Ascending aorta (tissue), 2 donors: ENCODE results near the gene CFAP20. TPM values are rescaled to one million over a fixed set of nuclear protein-coding genes. Genes with fewer than 3 reads are reported as not detected.
"Not testable (repeated sequence)": the region's sequence is repeated elsewhere in the genome, so short reads cannot be mapped to it uniquely, and the experiment has no call there.

Source experiments
- DNase-seq, 2 donors: peaks; one replicate each; pipeline ENCODE4 v3.0.0-alpha.2; 2019; ENCODE audit warnings: low spot score in 2 of 2
- H3K27ac ChIP-seq, 2 donors: fragments of 200-600 bp; sonication (generic); one replicate each; pipeline ENCODE4 v1.5.1; 2016 to 2017; ENCODE audit warnings: mild to moderate bottlenecking in 1 of 2
- H3K27me3 ChIP-seq: fragments of 200-600 bp; sonication (generic); one replicate; pipeline ENCODE4 v1.5.1; 2017
- H3K36me3 ChIP-seq, 2 donors: fragments of 200-600 bp; sonication (generic); one replicate each; pipeline ENCODE4 v1.5.1; 2016
- H3K4me1 ChIP-seq, 2 donors: fragments of 200-600 bp; sonication (generic); one replicate each; pipeline ENCODE4 v1.5.1; 2016 to 2017; ENCODE audit warnings: mild to moderate bottlenecking in 1 of 2
- H3K4me3 ChIP-seq, 2 donors: fragments of 200-600 bp; sonication (generic); one replicate each; pipeline ENCODE4 v1.5.1; 2016 to 2017; ENCODE audit warnings: mild to moderate bottlenecking in 1 of 2
- H3K9me3 ChIP-seq, 2 donors: fragments of 200-600 bp; sonication (generic); one replicate each; pipeline ENCODE4 v1.5.1; 2016
- CTCF ChIP-seq, 3 experiments: fragments of 200-600 bp in 2 of 3; fragments of 450-650 bp in 1 of 3; sonication (generic) in 2 of 3; IDR thresholded peaks; one replicate each; pipeline ENCODE4 v1.5.1; 2016 to 2019; ENCODE audit warnings: antibody characterized with exemption in 3 of 3, mild to moderate bottlenecking in 1 of 3, moderate library complexity in 1 of 3
- intact Hi-C: fragments of 100-400 bp; cut with DNase I; formaldehyde crosslinking; loops from one replicate; pipeline ENCODE4 v1.15.1; 2023
- total RNA-seq: library from RNA; depleted of rRNA; stranded (reverse); fragments of >200 nt; gene quantifications from one replicate; pipeline ENCODE4 v1.1.0, GENCODE V29; 2016

The CFAP20 gene
- total RNA-seq, 1 donor from 2014 or later, result 39.1 TPM

GRCh38 chr16:58096249-58096648 lies 32.9 kb downstream of the CFAP20 start:
- Histone ChIP-seq H3K27me3 (no peaks in the 10 kb centered on the region), H3K36me3 (no peaks in the 10 kb centered on the region), H3K9me3 (no peaks in the 10 kb centered on the region), H3K4me3 (no peak overlapping the region), H3K4me1 (no peaks in the 10 kb centered on the region), H3K27ac (no peak overlapping the region)
- no peak for TF ChIP-seq CTCF (IDR thresholded peaks at IDR 0.05)
- intact Hi-C loops, result no loop called here
- no peak for DNase-seq

- H3K9me3 ChIP-seq, H3K27ac ChIP-seq, H3K36me3 ChIP-seq, DNase-seq, intact Hi-C loops, H3K4me3 ChIP-seq, H3K4me1 ChIP-seq, H3K27me3 ChIP-seq: not testable (repeated sequence)
Measured at GRCh38 chr16:58095575-58095960, 33.6 kb downstream of the CFAP20 start.

- Histone ChIP-seq H3K4me1 (no peaks in the 10 kb centered on the region), H3K27me3 (no peaks in the 10 kb centered on the region), H3K4me3 (no peak overlapping the region), H3K9me3 (no peaks in the 10 kb centered on the region), H3K27ac (no peak overlapping the region), H3K36me3 (no peaks in the 10 kb centered on the region)
- TF ChIP-seq CTCF (IDR thresholded peaks at IDR 0.05), result no peak
- intact Hi-C loops, result no loop called here
- no peak for DNase-seq
Measured at GRCh38 chr16:58094791-58095574, 34.2 kb downstream of the CFAP20 start.

GRCh38 chr16:58094026-58094425 lies 35.2 kb downstream of the CFAP20 start:
- Histone ChIP-seq H3K4me3 (no peak overlapping the region), H3K4me1 (no peaks in the 10 kb centered on the region), H3K36me3 (no peaks in the 10 kb centered on the region), H3K27ac (no peak overlapping the region), H3K27me3 (no peaks in the 10 kb centered on the region), H3K9me3 (no peaks in the 10 kb centered on the region)
- TF ChIP-seq CTCF (IDR thresholded peaks at IDR 0.05), result no peak
- DNase-seq, result no peak
- intact Hi-C loops, result no loop called here

- H3K36me3 ChIP-seq, H3K27me3 ChIP-seq, H3K4me3 ChIP-seq, H3K4me1 ChIP-seq, DNase-seq, intact Hi-C loops, H3K9me3 ChIP-seq, H3K27ac ChIP-seq: not testable (repeated sequence)
Measured at GRCh38 chr16:58090396-58090795, 38.8 kb downstream of the CFAP20 start.

- H3K27ac ChIP-seq, result no peak overlapping the region
Measured at GRCh38 chr16:58088091-58088490, 41.1 kb downstream of the CFAP20 start.

More at GRCh38 chr16:58088091-58088490, 41.1 kb downstream of the CFAP20 start:
- no peak for DNase-seq
- no peak for TF ChIP-seq CTCF (IDR thresholded peaks at IDR 0.05)
- intact Hi-C loops, result no loop called here
- Histone ChIP-seq H3K9me3 (no peaks in the 10 kb centered on the region), H3K36me3 (no peaks in the 10 kb centered on the region), H3K4me3 (no peak overlapping the region), H3K27me3 (no peaks in the 10 kb centered on the region), H3K4me1 (no peaks in the 10 kb centered on the region)
